K562 (cell line): Measurements from ENCODE around the gene PRKCG. TPM values are rescaled to one million over a fixed set of nuclear protein-coding genes. Genes with fewer than 3 reads are reported as not detected.

ENCODE experiments used
- ATAC-seq: fragments of 200-7000 bp; cut with Tn5 transposase; 3 replicates; pipeline ENCODE4 v1.9.1; 2020; ENCODE audit warnings: moderate library complexity
- BruUV-seq: library from RNA; stranded (reverse); fragments of 400-500 nt; replicated peaks from 2 replicates; lab custom pipeline; 2021; lab: Mats Ljungman, UMichigan
- CTCF ChIA-PET: fragments of 300-600 bp; formaldehyde crosslinking; extraction: SDS; loops from one replicate; lab custom pipeline; 2021; ENCODE audit warnings: low intra/inter-chr PET ratio; lab: Yijun Ruan, JAX
- POLR2A ChIA-PET: fragments of 300-600, 350-650 bp; sonication (Branson Sonifier 250); formaldehyde crosslinking; extraction: SDS; loops from one replicate; lab custom pipeline; 2021; ENCODE audit warnings: antibody characterized with exemption, inconsistent platforms; lab: Yijun Ruan, JAX
- DNase-seq, 4 experiments: peaks; one replicate each; pipeline versions ENCODE4 v3.0.0 to v3.0.0-alpha.2; 2011 to 2018; ENCODE audit warnings: low spot score in 3 of 4, mixed read lengths in 3 of 4; ENCODE audit errors: extremely low read depth in 1 of 4
- FAIRE-seq: peaks from 2 replicates; lab custom pipeline; 2011; peaks lifted over from hg19 to GRCh38; lab: Jason Lieb, UNC
- H2AFZ ChIP-seq: 2 replicates; pipeline ENCODE4 v1.6.0; 2011; ENCODE audit warnings: low read depth, low read length, control low read depth, inconsistent platforms
- H3K27ac ChIP-seq: fragments of 200-600 bp; 3 replicates; pipeline ENCODE4 v1.8.0; 2011; ENCODE audit warnings: low read depth, mild to moderate bottlenecking, control low read depth, inconsistent platforms, low read length, moderate library complexity, mixed read lengths; ENCODE audit errors: extremely low read depth
- H3K27me3 ChIP-seq, 2 experiments: fragments of 300-600 bp in 1 of 2; 2 replicates in 1 of 2; 3 replicates in 1 of 2; pipeline versions ENCODE4 v1.6.0 to v1.8.0; 2011; ENCODE audit warnings: inconsistent platforms in 2 of 2, low read length in 2 of 2, mild to moderate bottlenecking in 1 of 2, mixed read lengths in 1 of 2, moderate library complexity in 1 of 2; ENCODE audit not compliant: control insufficient read depth in 2 of 2, insufficient read depth in 2 of 2
- H3K36me3 ChIP-seq: fragments of 300-600 bp; 3 replicates; pipeline ENCODE4 v1.8.0; 2011; ENCODE audit warnings: mild to moderate bottlenecking, low read length, inconsistent platforms; ENCODE audit not compliant: control insufficient read depth, insufficient read depth
- H3K4me1 ChIP-seq, 2 experiments: fragments of 200-600 bp in 1 of 2; replicated peaks in 1 of 2; 2 replicates in 1 of 2; 3 replicates in 1 of 2; pipeline versions ENCODE4 v1.5.1 to v1.8.0; 2011; ENCODE audit warnings: inconsistent platforms in 2 of 2, low read length in 2 of 2, mild to moderate bottlenecking in 1 of 2, mixed read lengths in 1 of 2, moderate library complexity in 1 of 2; ENCODE audit not compliant: control insufficient read depth in 2 of 2, insufficient read depth in 2 of 2
- H3K4me2 ChIP-seq: 2 replicates; pipeline ENCODE4 v1.6.1; 2011; ENCODE audit warnings: low read length, control low read depth, inconsistent platforms, mixed read lengths; ENCODE audit not compliant: insufficient read depth
- H3K4me3 ChIP-seq: fragments of 200-600 bp; sonication (generic), shearing (Covaris generic); 2 replicates; pipeline ENCODE4 v1.5.1; 2016; ENCODE audit warnings: control low read depth, inconsistent platforms
- H3K79me2 ChIP-seq: fragments of 200-600 bp; 3 replicates; pipeline ENCODE4 v1.8.0; 2011; ENCODE audit warnings: low read length, inconsistent platforms; ENCODE audit not compliant: control insufficient read depth, insufficient read depth
- H3K9ac ChIP-seq, 2 experiments: 2 replicates each; pipeline versions ENCODE4 v1.6.0 to v1.6.1; 2011; ENCODE audit warnings: low read depth in 2 of 2, low read length in 2 of 2, control low read depth in 1 of 2, inconsistent platforms in 1 of 2, mild to moderate bottlenecking in 1 of 2, mixed read lengths in 1 of 2; ENCODE audit not compliant: insufficient read depth in 1 of 2
- H3K9me1 ChIP-seq: one replicate; pipeline ENCODE4 v1.6.0; 2011; ENCODE audit warnings: inconsistent platforms, mild to moderate bottlenecking, low read length, moderate library complexity; ENCODE audit not compliant: control insufficient read depth, insufficient read depth
- H3K9me3 ChIP-seq: replicated peaks from 2 replicates; pipeline ENCODE4 v1.5.1; 2011; ENCODE audit warnings: low read depth, low read length, inconsistent platforms; ENCODE audit not compliant: control insufficient read depth, insufficient read depth
- H4K20me1 ChIP-seq: replicated peaks from 2 replicates; pipeline ENCODE4 v1.6.1; 2011; ENCODE audit warnings: low read length, inconsistent platforms, mixed read lengths; ENCODE audit not compliant: control insufficient read depth, insufficient read depth
- BHLHE40 ChIP-seq: IDR thresholded peaks from 2 replicates; pipeline ENCODE4 v1.6.1; 2011; ENCODE audit warnings: low read length, improper control_type of control experiment
- ETS1 ChIP-seq: conservative IDR thresholded peaks from 2 replicates; pipeline ENCODE4 v1.6.1; 2011; ENCODE audit warnings: low read depth, mild to moderate bottlenecking, low read length; ENCODE audit not compliant: control insufficient read depth
- HMGN3 ChIP-seq: IDR thresholded peaks from 2 replicates; pipeline ENCODE4 v1.6.1; 2011; ENCODE audit warnings: borderline replicate concordance, low read depth, mild to moderate bottlenecking, mixed read lengths, low read length; ENCODE audit not compliant: insufficient read length; ENCODE audit errors: extremely low read depth
- ID3 ChIP-seq, 2 experiments: fragments of 250-450 bp in 1 of 2; fragments of 450-650 bp in 1 of 2; sonication (Bioruptor Pico) in 1 of 2; IDR thresholded peaks; 2 replicates each; pipeline versions ENCODE4 v1.6.1 to v1.8.0; 2016 to 2021; ENCODE audit warnings: mild to moderate bottlenecking in 2 of 2, moderate library complexity in 2 of 2, missing compliant biosample characterization in 1 of 2, missing genetic modification characterization in 1 of 2
- MECOM ChIP-seq: fragments of 250-450 bp; sonication (Bioruptor Pico); IDR thresholded peaks from 2 replicates; pipeline ENCODE4 v1.8.0; 2022; ENCODE audit warnings: inconsistent platforms
- PKNOX1 ChIP-seq: fragments of 450-650 bp; IDR thresholded peaks from 2 replicates; pipeline ENCODE4 v1.6.1; 2016
- PREB ChIP-seq: sonication (generic); formaldehyde crosslinking; IDR thresholded peaks from 2 replicates; pipeline ENCODE4 v1.8.1; 2023; ENCODE audit warnings: mild to moderate bottlenecking, missing genetic modification reagents
- SETDB1 ChIP-seq: IDR thresholded peaks from one replicate; pipeline ENCODE4 v1.6.1; 2012; ENCODE audit warnings: low read length, control low read depth, inconsistent platforms
- SP1 ChIP-seq: sonication (generic); formaldehyde crosslinking; IDR thresholded peaks from 2 replicates; pipeline ENCODE4 v1.8.1; 2022; ENCODE audit warnings: mild to moderate bottlenecking, missing genetic modification reagents
- TBL1XR1 ChIP-seq, 2 experiments: IDR thresholded peaks; 2 replicates each; pipeline ENCODE4 v1.6.1; 2012; ENCODE audit warnings: improper control_type of control experiment in 2 of 2, low read length in 2 of 2, mild to moderate bottlenecking in 1 of 2
- TCF7 ChIP-seq: sonication (generic); IDR thresholded peaks from 2 replicates; pipeline ENCODE4 v1.6.1; 2016; ENCODE audit warnings: antibody characterized with exemption, borderline replicate concordance
- VEZF1 ChIP-seq: fragments of 200-800 bp; sonication (Bioruptor generic); IDR thresholded peaks from 2 replicates; pipeline ENCODE4 v1.6.1; 2017; ENCODE audit warnings: missing genetic modification characterization, missing compliant biosample characterization
- ZC3H4 ChIP-seq: sonication (generic); formaldehyde crosslinking; IDR thresholded peaks from 2 replicates; pipeline ENCODE4 v1.9.0; 2021; ENCODE audit warnings: missing genetic modification reagents, borderline replicate concordance
- ZKSCAN1 ChIP-seq: fragments of 150-350 bp; IDR thresholded peaks from 2 replicates; pipeline ENCODE4 v1.6.1; 2016; ENCODE audit warnings: low read depth, low read length
- WGBS: fragments of 100-300 bp; shearing (Covaris generic); methylation state at CpG from one replicate; pipeline ENCODE4 v1.1.6; 2016; ENCODE audit warnings: low coverage, mixed read lengths; ENCODE audit not compliant: insufficient coverage; ENCODE audit errors: missing lambda C conversion rate; 5-methylcytosine and 5-hydroxymethylcytosine counted together
- in situ Hi-C: fragments of 300-500 bp; cut with MboI; formaldehyde crosslinking; loops from 4 replicates; pipeline ENCODE4 v1.15.0; 2018; ENCODE audit warnings: inconsistent platforms, mixed read lengths
- intact Hi-C: fragments of 100-400 bp; cut with micrococcal nuclease; formaldehyde crosslinking; loops from 2 replicates; pipeline ENCODE4 v1.14.2; 2022
- polyA plus RNA-seq, 8 experiments: library from polyadenylated mRNA; depleted of rRNA in 4 of 8; stranded (reverse) in 5 of 8; unstranded in 3 of 8; fragments of >200 nt; fragmentation: Nextera tagmentation in 2 of 8; fragmentation: Illumina TruSeq in 1 of 8; extraction: Ambion mirVana in 2 of 8; extraction: Trizol in 1 of 8; gene quantifications; 2 replicates each; pipeline versions ENCODE4 v1.2.1 to v1.2.3, GENCODE V29; 2011 to 2014; ENCODE audit warnings: inconsistent platforms in 1 of 8, missing spikeins in 1 of 8
- total RNA-seq, 7 experiments: library from RNA; depleted of rRNA in 6 of 7; stranded (reverse); fragments of >200 nt in 6 of 7; fragmentation: Illumina TruSeq in 2 of 7; extraction: Trizol in 2 of 7; gene quantifications; 2 replicates each; pipeline versions ENCODE4 v1.2.1 to v1.2.3, GENCODE V29; 2011 to 2021; ENCODE audit warnings: low replicate concordance in 1 of 7

Gene PRKCG
- total and polyA plus RNA-seq, 9 of the 15 experiments (the other 6 are each of a cell fraction or from before 2014, with no cell fraction given) = not detected

- no peaks in the 10 kb centered on the region for H3K79me2 ChIP-seq
- no TSS peak for BruUV-seq
- ChIA-PET CTCF (no interaction called here), POLR2A (interaction anchor here (0.6 to 1.0 kb wide), 4 partner anchors 22 to 216 kb away, joined by 3 to 4 read pairs (median 3); partner anchors contain the start of gene MYADM)
- in situ Hi-C loops = no loop called here
- peaks cover 3 to 14% of the 10 kb centered on the region in 2 experiments; a peak in 3 of 5 replicates for H3K4me1 ChIP-seq
- peak overlapping the region; percentile 66 for H3K4me2 ChIP-seq
- peaks cover 6% of the 10 kb centered on the region; the same call in 1 of the 2 replicates for H4K20me1 ChIP-seq
- FAIRE-seq (peak; percentile 29), DNase-seq (peak; percentile 64 to 97 (median 96)), ATAC-seq (peak; percentile 93)
- H3K27me3 ChIP-seq = peaks cover 3 to 41% of the 10 kb centered on the region in 2 experiments; a peak in 3 of 5 replicates
- peak overlapping the region; percentile 26 for H3K4me3 ChIP-seq
- WGBS = under 1% methylated on average over 26 of the region's 42 CpGs
- no peak overlapping the region for H3K27ac ChIP-seq
- no peaks in the 10 kb centered on the region for H3K9me3 ChIP-seq
- H3K9ac ChIP-seq = no peak overlapping the region
- H3K36me3 ChIP-seq = no peaks in the 10 kb centered on the region
- no peaks in the 10 kb centered on the region for H3K9me1 ChIP-seq
- H2AFZ ChIP-seq = peak overlapping the region; percentile 59; the same call in 1 of the 2 replicates
- intact Hi-C loops = no loop called here
- TF ChIP-seq ID3 (CRISPR knock-in tag; IDR thresholded peaks at IDR 0.05) (no peak), ID3 (tag; IDR thresholded peaks at IDR 0.05) (no peak), HMGN3 (peak; percentile 11), PREB (CRISPR knock-in tag) (no peak), SP1 (CRISPR knock-in tag) (peak; percentile 61), ZC3H4 (CRISPR knock-in tag) (no peak), TBL1XR1 (IDR thresholded peaks at IDR 0.05; ENCODE audit: low read length in 2 of 2) (no peak), TCF7 (no peak), ZKSCAN1 (no peak), BHLHE40 (no peak), MECOM (CRISPR knock-in tag) (no peak), VEZF1 (CRISPR knock-in tag) (peak; percentile 40; the same call in 1 of the 2 replicates), ETS1 (no peak), PKNOX1 (peak; percentile 52; the same call in 1 of the 2 replicates), SETDB1 (no peak)
Measured at GRCh38 chr19:53898636-53899341, 16.8 kb downstream of the PRKCG start.
